Trophoblast cell (in vitro differentiated cells and primary cell): Measurements from ENCODE around the gene SCLY.
"Not testable (repeated sequence)": the region's sequence is repeated elsewhere in the genome, so short reads cannot be mapped to it uniquely, and the experiment has no call there.

ENCODE experiments used
- DNase-seq, 2 donors: peaks; one replicate each; pipeline ENCODE4 v3.0.0-alpha.2; 2016
- H2AFZ ChIP-seq: 2 replicates; pipeline ENCODE4 v1.6.1; 2013; ENCODE audit warnings: low read length, moderate library complexity, mild to moderate bottlenecking; ENCODE audit not compliant: insufficient read depth, poor library complexity
- H2AK5ac ChIP-seq: 2 replicates; pipeline ENCODE4 v1.6.1; 2013; ENCODE audit warnings: mild to moderate bottlenecking, low read length
- H2BK120ac ChIP-seq: 2 replicates; pipeline ENCODE4 v1.6.1; 2013; ENCODE audit warnings: low read length, mild to moderate bottlenecking, moderate library complexity; ENCODE audit not compliant: insufficient read depth, poor library complexity
- H2BK12ac ChIP-seq: 2 replicates; pipeline ENCODE4 v1.6.1; 2013; ENCODE audit warnings: mild to moderate bottlenecking, low read length, moderate library complexity
- H2BK5ac ChIP-seq: 2 replicates; pipeline ENCODE4 v1.6.1; 2013; ENCODE audit warnings: low read length, low read depth, moderate library complexity, mild to moderate bottlenecking; ENCODE audit not compliant: poor library complexity
- H3K14ac ChIP-seq: 2 replicates; pipeline ENCODE4 v1.6.1; 2013; ENCODE audit warnings: mild to moderate bottlenecking, low read length
- H3K18ac ChIP-seq: 2 replicates; pipeline ENCODE4 v1.6.1; 2013; ENCODE audit warnings: mild to moderate bottlenecking, low read length
- H3K23ac ChIP-seq: 2 replicates; pipeline ENCODE4 v1.6.1; 2013; ENCODE audit warnings: low read length
- H3K27ac ChIP-seq: 2 replicates; pipeline ENCODE4 v1.5.1; 2013; ENCODE audit warnings: low read depth, mild to moderate bottlenecking, inconsistent platforms, low read length, moderate library complexity
- H3K27me3 ChIP-seq: 2 replicates; pipeline ENCODE4 v1.6.1; 2013; ENCODE audit warnings: inconsistent platforms, mild to moderate bottlenecking, low read length, moderate library complexity; ENCODE audit not compliant: insufficient read depth
- H3K36me3 ChIP-seq, 2 experiments: 1 replicate in 1 of 2; 2 replicates in 1 of 2; pipeline ENCODE4 v1.6.1; 2013; ENCODE audit warnings: low read length in 2 of 2, mild to moderate bottlenecking in 2 of 2, moderate library complexity in 1 of 2; ENCODE audit not compliant: insufficient read depth in 2 of 2, control insufficient read depth in 1 of 2
- H3K4ac ChIP-seq: 2 replicates; pipeline ENCODE4 v1.6.1; 2013; ENCODE audit warnings: low read depth, mild to moderate bottlenecking, low read length, moderate library complexity
- H3K4me1 ChIP-seq, 2 experiments: 1 replicate in 1 of 2; 2 replicates in 1 of 2; pipeline ENCODE4 v1.6.1; 2013; ENCODE audit warnings: low read length in 2 of 2, mild to moderate bottlenecking in 2 of 2, moderate library complexity in 1 of 2; ENCODE audit not compliant: insufficient read depth in 2 of 2, control insufficient read depth in 1 of 2
- H3K4me2 ChIP-seq: 2 replicates; pipeline ENCODE4 v1.6.1; 2013; ENCODE audit warnings: inconsistent platforms, mild to moderate bottlenecking, low read length, moderate library complexity
- H3K4me3 ChIP-seq: 2 replicates; pipeline ENCODE4 v1.5.1; 2013; ENCODE audit warnings: mild to moderate bottlenecking, low read depth, low read length, inconsistent platforms
- H3K79me1 ChIP-seq: one replicate; pipeline ENCODE4 v1.6.1; 2013; ENCODE audit warnings: low read length
- H3K79me2 ChIP-seq: 2 replicates; pipeline ENCODE4 v1.6.1; 2013; ENCODE audit warnings: low read length, mild to moderate bottlenecking; ENCODE audit not compliant: control insufficient read depth, insufficient read depth, poor library complexity
- H3K9ac ChIP-seq: 2 replicates; pipeline ENCODE4 v1.6.1; 2013; ENCODE audit warnings: mild to moderate bottlenecking, low read length
- H3K9me3 ChIP-seq: 2 replicates; pipeline ENCODE4 v1.6.1; 2013; ENCODE audit warnings: low read depth, mild to moderate bottlenecking, control low read depth, inconsistent platforms, low read length; ENCODE audit not compliant: insufficient read depth
- H4K12ac ChIP-seq: 2 replicates; pipeline ENCODE4 v1.6.1; 2013; ENCODE audit warnings: low read depth, mild to moderate bottlenecking, low read length, moderate library complexity
- H4K8ac ChIP-seq: 2 replicates; pipeline ENCODE4 v1.6.1; 2013; ENCODE audit warnings: low read depth, mild to moderate bottlenecking, low read length, moderate library complexity
- H4K91ac ChIP-seq: one replicate; pipeline ENCODE4 v1.6.1; 2013; ENCODE audit warnings: low read depth, mild to moderate bottlenecking, low read length, moderate library complexity
- WGBS: extraction: QIAGEN DNeasy Blood & Tissue Kit; methylation state at CpG from one replicate; pipeline ENCODE4 v1.1.7; 2013; ENCODE audit warnings: missing lambda C conversion rate; ENCODE audit not compliant: insufficient read length, insufficient coverage; ENCODE audit errors: extremely low coverage; 5-methylcytosine and 5-hydroxymethylcytosine counted together

Gene SCLY

GRCh38 chr2:238066218-238066617 lies 5.4 kb downstream of the SCLY start:
- no peak overlapping the region for H3K4ac ChIP-seq
- H3K79me1 ChIP-seq = peaks cover 1% of the 10 kb centered on the region
- H3K14ac ChIP-seq = no peak overlapping the region
- peaks cover 1% of the 10 kb centered on the region for H3K79me2 ChIP-seq
- no peak overlapping the region for H4K91ac ChIP-seq
- peaks cover 15 to 22% of the 10 kb centered on the region in 2 experiments for H3K36me3 ChIP-seq
- H3K18ac ChIP-seq = no peak overlapping the region
- no peak overlapping the region for H2BK5ac ChIP-seq
- H3K27me3 ChIP-seq = no peaks in the 10 kb centered on the region
- H4K12ac ChIP-seq = no peak overlapping the region
- no peak overlapping the region for H3K4me3 ChIP-seq
- no peak overlapping the region for H2AFZ ChIP-seq
- H3K27ac ChIP-seq = no peak overlapping the region
- peaks cover 3% of the 10 kb centered on the region for H3K9me3 ChIP-seq
- H3K4me2 ChIP-seq = no peak overlapping the region
- H4K8ac ChIP-seq = no peak overlapping the region
- H2BK12ac ChIP-seq = no peak overlapping the region
- no peak overlapping the region for H2BK120ac ChIP-seq
- H2AK5ac ChIP-seq = no peak overlapping the region
- no CpG with 5 or more reads among the region's 9 CpGs for WGBS
- DNase-seq = no peak
- H3K4me1 ChIP-seq = peaks cover 0 to 4% of the 10 kb centered on the region in 2 experiments
- H3K23ac ChIP-seq = no peak overlapping the region
- no peak overlapping the region for H3K9ac ChIP-seq

- not testable (repeated sequence) for H3K79me2 ChIP-seq, H3K4me2 ChIP-seq, H2BK5ac ChIP-seq, DNase-seq, H2BK120ac ChIP-seq, H3K4ac ChIP-seq, H3K4me1 ChIP-seq, H3K23ac ChIP-seq, H4K91ac ChIP-seq, H2AFZ ChIP-seq, H4K12ac ChIP-seq, H3K4me3 ChIP-seq, H2AK5ac ChIP-seq, H3K9me3 ChIP-seq, H4K8ac ChIP-seq, H3K79me1 ChIP-seq, H3K18ac ChIP-seq, H3K9ac ChIP-seq, H2BK12ac ChIP-seq, H3K14ac ChIP-seq, H3K27ac ChIP-seq, H3K27me3 ChIP-seq
- peaks cover 15 to 22% of the 10 kb centered on the region in 2 experiments for H3K36me3 ChIP-seq
- WGBS = no CpG with 5 or more reads among the region's 7 CpGs
Observed at GRCh38 chr2:238066718-238067117, 5.9 kb downstream of the SCLY start.

GRCh38 chr2:238067939-238068338 lies 7.1 kb downstream of the SCLY start:
- Histone ChIP-seq H3K4ac (no peak overlapping the region), H3K23ac (no peak overlapping the region), H3K4me2 (no peak overlapping the region), H3K79me1 (no peaks in the 10 kb centered on the region), H3K36me3 (peaks cover 15 to 22% of the 10 kb centered on the region in 2 experiments), H3K9ac (no peak overlapping the region), H4K12ac (no peak overlapping the region), H3K4me3 (no peak overlapping the region), H2BK5ac (no peak overlapping the region), H3K9me3 (peaks cover 3% of the 10 kb centered on the region), H3K79me2 (no peaks in the 10 kb centered on the region), H3K18ac (no peak overlapping the region), H3K27ac (no peak overlapping the region), H2AK5ac (no peak overlapping the region), H4K91ac (no peak overlapping the region), H4K8ac (no peak overlapping the region), H3K27me3 (no peaks in the 10 kb centered on the region), H2BK12ac (no peak overlapping the region), H3K14ac (no peak overlapping the region), H2BK120ac (no peak overlapping the region), H2AFZ (no peak overlapping the region), H3K4me1 (no peaks in the 10 kb centered on the region)
- DNase-seq = no peak
- WGBS = no CpG with 5 or more reads among the region's 7 CpGs

- H3K18ac ChIP-seq = no peak overlapping the region
- no peaks in the 10 kb centered on the region for H3K79me2 ChIP-seq
- H3K27me3 ChIP-seq = no peaks in the 10 kb centered on the region
- no peak overlapping the region for H2BK12ac ChIP-seq
- H3K9ac ChIP-seq = no peak overlapping the region
- H3K4me3 ChIP-seq = no peak overlapping the region
- no peak overlapping the region for H3K23ac ChIP-seq
- no peak overlapping the region for H4K12ac ChIP-seq
- no peak overlapping the region for H2BK120ac ChIP-seq
- H3K9me3 ChIP-seq = peaks cover 3% of the 10 kb centered on the region
- H3K27ac ChIP-seq = no peak overlapping the region
- WGBS = no CpG with 5 or more reads among the region's 10 CpGs
- H3K4ac ChIP-seq = no peak overlapping the region
- no peak overlapping the region for H2AK5ac ChIP-seq
- no peaks in the 10 kb centered on the region for H3K79me1 ChIP-seq
- no peak overlapping the region for H2BK5ac ChIP-seq
- H4K8ac ChIP-seq = no peak overlapping the region
- H3K4me1 ChIP-seq = no peaks in the 10 kb centered on the region
- DNase-seq = no peak
- no peak overlapping the region for H3K14ac ChIP-seq
- H2AFZ ChIP-seq = no peak overlapping the region
- H3K36me3 ChIP-seq = peaks cover 15 to 25% of the 10 kb centered on the region in 2 experiments
- H3K4me2 ChIP-seq = no peak overlapping the region
- no peak overlapping the region for H4K91ac ChIP-seq
Observed at GRCh38 chr2:238069021-238069709, 8.4 kb downstream of the SCLY start.
